Activated CD8-positive, alpha-beta memory T cell treated with anti-CD3 and anti-CD28 coated beads, Interleukin-2, amount 50 U/mL, for 24 hours (primary cell): ENCODE measurements around the gene SCGB1D1.
"Not testable (repeated sequence)": the region's sequence is repeated elsewhere in the genome, so short reads cannot be mapped to it uniquely, and the experiment has no call there.

Source experiments
- DNase-seq: peaks from one replicate; pipeline ENCODE4 v3.0.0-alpha.2; 2020; ENCODE audit errors: extremely low read depth

The SCGB1D1 gene

DNA sequence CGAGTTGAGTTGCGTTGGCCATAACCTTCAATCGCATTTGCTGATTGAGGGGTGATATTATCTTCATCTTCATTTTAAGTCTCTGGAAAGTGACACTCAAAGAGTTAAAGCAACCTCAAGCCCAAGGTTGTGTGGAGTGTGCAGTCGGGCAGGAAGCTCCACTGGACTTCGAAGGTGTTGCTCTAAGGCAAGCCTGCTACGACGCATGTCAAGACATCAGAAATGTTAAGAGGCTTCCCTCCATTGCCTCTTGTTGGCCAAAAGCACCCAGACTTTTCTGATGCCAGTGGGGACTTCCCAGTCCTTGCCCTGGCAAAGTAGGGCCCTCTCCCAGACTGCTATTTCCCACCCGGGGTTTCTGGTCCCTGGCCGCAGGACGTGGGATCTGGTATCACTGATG, 23.6 kb upstream of the SCGB1D1 start:
- no peak for DNase-seq

DNA sequence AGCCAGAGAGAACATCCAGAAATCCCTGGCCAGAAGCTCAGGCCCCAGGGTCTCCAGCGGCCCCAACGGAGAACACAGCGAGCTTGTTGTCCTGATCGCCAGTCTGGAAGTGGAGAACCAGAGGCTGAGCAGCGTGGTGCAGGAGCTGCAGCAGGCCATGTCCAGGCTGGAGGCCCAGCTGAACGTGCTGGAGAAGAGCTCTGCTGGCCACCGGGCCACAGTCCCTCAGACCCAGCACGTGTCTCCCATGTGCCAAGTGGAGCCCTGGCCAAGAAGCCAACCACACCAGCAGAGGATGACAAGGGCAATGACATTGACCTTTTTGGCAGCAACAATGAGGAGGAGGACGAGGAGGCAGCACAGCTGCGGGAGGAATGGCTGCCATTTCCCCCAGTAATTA, 20.6 kb upstream of the SCGB1D1 start:
- no peak for DNase-seq

DNA sequence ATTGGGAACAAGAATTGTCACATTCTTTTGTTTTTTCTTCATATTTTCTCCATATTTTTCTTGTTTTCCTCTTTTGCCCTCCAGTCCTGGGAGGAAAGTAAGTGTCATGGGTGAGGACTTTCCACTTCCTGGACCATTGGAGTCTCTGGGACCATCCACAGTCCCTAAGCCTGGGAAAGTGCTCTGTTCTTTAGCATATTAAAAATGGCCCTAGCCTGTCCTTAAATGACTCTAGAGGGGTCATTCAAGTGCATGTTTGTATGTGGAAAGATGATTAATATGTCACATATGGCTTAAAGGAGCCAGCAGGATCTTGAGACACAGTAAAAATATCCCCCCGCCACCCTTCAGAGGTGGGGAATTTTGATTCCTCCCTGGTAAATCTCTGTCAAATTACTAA, 20.1 kb upstream of the SCGB1D1 start:
- DNase-seq: no peak

DNA sequence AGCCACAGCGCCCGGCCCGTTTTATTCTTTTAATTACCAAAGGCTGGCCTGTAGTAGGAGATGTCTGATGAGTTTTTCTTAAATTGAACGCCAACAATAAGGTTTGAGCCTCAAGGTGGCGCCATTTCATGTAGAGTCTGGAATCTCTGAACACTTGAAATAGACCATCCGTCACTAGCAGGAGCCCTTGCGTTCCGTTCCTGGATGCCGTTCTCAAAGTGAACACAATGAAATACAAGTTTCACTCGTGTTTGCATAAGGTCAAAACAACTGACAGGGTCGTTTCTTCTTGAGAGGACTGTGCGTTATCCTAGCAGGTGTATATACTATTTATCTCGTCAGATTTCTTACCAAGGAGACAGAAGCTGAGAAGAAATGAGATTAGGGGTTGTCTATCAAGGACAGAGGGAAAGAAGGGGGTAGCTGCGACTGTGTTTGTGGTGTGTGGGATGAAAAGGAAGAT, 18.7 kb upstream of the SCGB1D1 start:
- DNase-seq: peak; percentile 44

DNA sequence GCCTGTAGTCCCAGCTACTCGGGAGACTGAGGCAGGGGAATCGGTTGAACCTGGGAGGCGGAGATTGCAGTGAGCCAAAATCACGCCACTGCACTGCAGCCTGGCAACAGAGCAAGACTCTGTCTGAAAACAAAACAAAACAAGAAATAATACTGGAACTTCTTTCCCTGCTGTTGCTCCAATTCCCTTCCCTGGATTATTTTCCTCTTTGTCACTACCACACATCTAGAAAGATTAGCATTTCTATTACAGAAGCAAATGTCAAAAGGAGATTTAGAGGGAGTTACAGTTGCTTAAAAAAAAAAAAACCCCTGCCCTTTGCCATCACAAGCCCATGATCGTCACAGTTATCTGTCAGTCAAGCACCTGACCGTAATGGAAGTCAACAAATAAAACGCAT, 17.7 kb upstream of the SCGB1D1 start:
- no peak for DNase-seq

DNA sequence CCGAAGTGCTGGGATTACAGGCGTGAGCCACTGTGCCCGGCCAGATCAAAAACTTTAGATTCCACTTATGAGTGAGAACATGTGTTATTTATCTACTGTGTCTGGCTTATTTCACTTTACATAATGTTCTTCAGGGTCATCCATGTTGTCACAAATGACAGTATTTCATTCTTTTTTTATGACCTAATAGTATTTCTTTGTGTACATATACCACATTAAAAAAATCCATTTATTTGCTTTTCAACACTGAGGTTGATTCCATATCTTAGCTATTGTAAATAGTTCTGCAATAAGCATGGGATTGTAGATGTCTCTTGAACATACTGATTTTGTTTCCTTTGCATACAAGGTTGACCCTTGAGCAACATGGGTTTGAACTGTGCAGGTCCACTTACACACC, 13.2 kb upstream of the SCGB1D1 start:
- no peak for DNase-seq

DNA sequence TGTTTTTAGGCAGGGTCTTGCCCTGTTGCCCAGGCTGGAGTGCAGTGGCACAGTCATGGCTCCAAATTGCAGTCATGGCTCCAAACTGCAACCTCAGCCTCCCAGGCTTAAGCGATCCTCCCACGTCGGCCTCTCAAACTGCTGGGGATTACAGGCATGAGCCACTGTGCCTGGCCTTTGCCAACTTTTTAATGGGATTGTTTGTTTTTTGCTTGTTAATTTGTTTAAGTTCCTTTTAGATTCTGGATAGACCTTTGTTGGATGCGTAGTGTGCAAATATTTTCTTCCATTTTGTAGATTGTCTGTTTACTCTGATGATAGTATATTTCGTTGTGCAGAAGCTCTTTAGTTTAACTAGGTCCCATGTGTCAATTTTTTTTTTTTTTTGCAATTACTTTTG, 10.0 kb upstream of the SCGB1D1 start:
- no peak for DNase-seq

DNA sequence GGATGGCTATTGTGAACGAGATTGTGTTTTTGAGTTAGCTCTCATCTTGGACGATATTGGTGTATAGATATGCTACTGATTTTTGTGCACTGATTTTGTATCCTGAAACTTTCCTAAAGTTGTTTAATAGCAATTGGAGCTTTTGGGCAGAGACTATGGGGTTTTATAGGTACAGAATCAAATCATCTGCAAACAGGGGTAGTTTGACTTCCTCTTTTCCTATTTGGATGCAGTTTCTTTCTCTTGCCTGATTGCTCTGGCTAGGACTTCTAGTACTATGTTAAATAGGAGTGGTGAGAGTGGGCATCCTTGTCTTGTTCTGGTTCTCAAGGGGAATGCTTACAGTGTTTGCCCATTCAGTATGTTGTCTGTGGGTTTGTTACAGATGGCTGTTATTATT, 8.9 kb upstream of the SCGB1D1 start:
- DNase-seq: no peak

DNA sequence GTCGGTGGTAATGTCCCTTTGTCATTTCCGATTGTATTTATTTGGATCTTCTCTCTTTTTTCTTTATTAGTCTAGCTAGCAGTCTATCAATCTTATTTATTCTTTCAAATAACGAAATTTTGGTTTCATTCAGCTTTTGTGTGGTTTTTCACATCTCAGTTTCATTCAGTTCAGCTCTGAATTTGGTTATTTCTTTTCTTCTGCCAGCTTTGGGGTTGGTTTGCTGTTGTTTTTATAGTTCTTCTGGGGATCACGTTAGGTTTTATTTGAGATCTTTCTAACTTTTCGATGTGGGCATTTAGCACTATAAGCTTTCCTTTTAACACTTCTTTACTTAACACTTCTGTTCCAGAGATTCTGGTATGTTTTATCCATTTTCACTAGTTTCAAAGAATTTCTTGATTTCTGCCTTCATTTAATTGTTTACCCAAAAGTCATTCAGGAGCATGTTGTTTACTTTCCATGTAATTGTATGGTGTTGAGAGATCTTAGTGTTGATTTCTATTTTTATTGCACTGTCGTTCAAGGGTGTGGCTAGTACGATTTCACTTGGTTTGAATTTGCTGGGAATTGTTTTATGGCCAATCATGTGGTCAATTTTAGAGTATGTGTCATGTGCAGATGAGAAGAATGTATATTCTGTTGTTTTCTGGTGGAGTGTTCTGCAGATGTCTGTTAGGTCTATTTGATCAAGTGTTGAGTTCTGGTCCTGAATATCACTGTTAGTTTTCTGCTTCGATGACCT, 7.7 kb upstream of the SCGB1D1 start:
- DNase-seq: no peak

DNA sequence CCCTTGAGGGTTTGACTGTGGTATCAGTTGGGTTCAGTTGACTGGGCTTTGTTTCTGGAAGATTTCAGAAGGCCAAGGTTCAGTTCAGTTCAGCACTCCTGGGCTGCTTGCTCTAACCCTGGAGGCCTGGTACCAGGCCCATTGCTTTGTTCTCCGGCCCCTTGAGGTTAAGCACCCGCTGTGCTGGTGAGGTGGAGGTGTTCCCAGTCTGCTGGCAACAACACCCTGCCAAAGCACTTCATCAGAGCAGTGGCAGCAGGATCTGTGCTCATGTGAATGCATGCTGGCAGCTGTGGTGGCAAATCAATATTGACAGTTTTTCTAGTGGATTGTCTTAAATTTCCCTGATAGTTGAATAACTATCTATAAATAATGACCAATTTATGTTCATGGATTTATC, 3.8 kb upstream of the SCGB1D1 start:
- no peak for DNase-seq

DNA sequence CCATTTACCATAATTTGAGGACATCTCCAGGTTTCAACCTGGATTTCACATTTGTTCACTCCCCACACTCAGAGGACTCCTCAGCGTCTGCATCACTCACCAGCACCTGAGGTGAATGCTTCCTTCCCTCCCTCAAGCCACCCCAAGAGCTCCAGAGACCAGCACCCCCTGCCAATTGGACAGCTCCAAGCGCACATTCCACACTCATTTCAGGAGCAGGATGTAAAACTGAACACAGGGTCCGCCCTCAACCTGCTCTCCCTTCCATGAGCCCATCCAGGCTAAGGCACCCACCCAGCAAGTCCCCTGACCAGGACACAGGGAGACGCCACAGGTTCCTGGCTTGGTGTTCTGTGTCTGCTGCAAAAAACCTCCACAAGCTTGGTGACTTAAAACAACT, 3.9 kb downstream of the SCGB1D1 start:
- no peak for DNase-seq

DNA sequence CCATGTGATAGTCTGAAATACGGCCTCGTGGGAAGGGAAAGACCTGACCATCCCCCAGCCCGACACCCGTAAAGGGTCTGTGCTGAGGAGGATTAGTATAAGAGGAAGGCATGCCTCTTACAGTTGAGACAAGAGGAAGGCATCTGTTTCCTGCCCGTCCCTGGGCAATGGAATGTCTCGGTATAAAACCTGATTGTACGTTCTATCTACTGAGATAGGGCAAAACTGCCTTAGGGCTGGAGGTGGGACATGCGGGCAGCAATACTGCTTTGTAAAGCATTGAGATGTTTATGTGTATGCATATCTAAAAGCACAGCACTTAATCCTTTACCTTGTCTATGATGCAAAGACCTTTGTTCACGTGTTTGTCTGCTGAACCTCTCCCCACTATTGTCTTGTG, 5.0 kb downstream of the SCGB1D1 start:
- not testable (repeated sequence) for DNase-seq

DNA sequence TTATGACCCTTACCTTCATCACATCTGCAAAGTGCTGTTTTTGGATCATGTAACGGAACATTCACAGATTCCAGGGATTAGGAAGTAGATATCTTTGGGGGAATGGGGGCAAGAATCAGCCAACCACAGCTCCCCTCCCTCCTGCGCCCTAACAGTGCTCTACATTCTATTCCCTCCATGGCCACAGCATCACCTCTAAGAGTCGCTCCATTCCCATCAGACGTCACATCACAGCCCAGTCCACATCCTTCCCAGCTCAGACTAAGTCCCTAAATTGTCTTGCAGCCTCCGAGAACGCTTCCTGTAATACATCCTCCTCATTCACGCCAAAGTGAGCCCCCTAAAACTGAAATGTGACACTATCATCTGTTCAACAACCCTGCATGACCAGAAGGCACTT, 5.9 kb downstream of the SCGB1D1 start:
- DNase-seq: no peak

DNA sequence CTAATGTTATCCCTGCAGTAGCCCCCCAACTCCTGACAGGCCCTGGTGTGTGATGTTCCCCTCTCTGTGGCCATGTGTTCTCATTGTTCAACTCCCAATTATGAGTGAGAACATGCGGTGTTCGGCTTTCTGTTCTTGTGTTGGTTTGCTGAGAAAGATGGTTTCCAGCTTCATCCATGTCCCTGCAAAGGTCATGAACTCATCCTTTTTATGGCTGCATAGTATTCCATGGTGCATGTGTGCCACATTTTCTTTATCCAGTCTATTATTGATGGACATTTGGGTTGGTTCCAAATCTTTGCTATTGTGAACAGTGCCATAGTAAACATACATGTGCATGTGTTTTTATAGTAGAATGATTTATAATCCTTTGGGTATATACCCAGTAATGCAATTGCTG, 7.4 kb downstream of the SCGB1D1 start:
- not testable (repeated sequence) for DNase-seq

DNA sequence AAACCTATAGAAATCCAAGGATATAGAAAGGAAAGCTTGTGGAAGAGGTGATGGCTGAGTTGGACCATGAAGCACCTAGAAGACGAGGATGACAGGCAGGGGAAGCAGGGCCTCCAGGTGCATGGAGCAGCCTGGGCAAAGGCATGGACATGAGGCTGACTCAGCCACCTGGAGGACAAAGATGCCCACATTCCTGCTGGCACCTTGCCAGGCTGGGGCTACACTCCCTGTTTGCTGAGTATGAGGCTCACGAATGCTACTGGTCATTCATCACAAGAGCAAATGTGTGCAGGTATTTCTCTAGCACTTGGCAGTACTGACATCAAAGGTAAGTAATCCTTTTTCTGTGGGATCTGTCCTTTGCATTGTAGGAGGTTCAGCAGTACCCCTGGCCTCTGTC, 11.4 kb downstream of the SCGB1D1 start:
- no peak for DNase-seq

DNA sequence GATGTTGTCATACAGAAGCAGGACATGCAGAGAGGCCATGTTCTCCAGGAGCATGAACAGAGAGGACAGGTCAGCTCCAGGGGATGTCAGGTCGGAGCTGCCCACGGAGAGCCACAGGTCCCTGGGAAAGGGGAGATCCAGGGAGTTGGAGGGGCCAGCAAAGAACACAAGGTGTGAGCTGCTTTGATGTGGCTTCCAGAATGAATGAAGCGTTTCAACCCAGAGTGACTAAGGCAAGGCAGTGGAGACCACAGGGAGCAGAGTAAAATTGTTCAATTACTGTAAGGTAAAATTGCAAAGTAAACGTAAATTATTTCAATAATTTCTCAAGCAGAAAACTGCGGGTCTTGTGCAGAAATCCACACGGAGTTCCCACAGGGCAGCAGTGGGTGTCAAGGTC, 12.9 kb downstream of the SCGB1D1 start:
- no peak for DNase-seq

DNA sequence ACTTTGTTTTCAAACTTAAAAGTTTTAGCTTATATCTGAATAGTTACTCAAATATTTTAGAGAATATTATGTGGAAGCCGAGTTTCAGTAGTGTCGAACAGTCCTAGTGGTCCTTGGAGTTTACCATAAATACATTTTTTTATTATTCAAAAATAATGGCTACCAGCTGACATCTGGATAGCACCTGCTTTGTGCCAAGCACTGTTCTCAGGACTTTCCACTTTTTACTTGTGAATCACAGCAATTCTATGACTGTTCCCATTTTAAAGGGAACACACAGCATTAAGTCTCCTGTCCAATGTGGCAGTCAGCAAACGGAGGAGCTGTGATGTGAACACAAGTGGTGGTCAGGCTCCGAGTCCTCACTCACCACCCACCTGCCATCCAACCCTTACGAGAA, 14.4 kb downstream of the SCGB1D1 start:
- DNase-seq: no peak

DNA sequence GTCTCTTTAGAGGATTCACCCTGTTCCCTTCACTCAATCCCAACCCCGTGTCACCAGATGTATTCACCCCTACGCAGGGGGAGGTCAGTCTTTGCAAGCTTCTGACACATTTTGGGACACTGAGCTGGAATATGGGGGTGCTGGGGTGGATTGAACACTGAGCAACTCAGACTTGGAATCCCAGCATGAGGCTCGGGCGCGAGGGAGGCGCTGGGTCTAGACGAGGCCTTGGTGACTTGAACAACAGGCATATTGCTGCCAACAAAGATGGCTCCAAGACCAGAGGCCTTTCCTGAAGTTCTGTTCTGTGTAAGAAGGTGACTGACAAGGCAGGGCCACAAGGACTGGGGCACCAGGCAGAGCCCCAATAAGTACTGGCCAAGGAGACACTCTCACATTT, 15.4 kb downstream of the SCGB1D1 start:
- no peak for DNase-seq

DNA sequence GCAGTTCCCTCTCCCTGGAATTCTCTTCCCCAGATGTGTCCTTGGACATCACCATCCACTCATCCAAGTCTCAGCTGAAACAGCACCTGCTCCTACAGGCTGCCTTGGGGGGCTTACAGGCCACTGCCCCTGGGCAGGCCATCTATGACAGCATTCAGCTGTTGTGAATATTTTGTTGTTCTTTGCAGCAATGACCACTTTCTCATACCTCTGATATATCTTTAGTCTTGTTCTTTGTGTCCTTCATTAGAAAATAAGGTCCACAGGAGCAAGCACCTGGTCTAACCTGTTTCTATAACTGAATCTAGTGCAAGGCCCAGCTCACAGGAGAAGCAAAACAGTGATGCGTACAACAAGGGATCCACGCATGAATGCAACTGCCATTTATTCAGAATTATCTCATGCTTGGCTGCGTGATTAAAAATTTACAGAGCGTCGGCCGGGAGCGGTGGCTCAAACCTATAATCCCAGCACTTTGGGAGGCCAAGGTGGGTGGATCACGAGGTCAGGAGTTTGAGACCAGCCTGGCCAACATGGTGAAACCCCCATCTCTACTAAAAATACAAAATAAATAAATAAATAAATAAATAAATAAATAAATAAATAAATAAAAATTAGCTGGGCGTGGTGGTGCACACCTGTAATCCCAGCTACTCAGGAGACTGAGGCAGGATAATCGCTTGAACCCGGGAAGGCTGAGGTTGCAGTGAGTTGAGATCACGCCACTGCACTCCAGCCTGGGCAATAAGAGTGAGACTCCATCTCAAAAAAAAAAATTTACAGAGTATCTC, 16.5 kb downstream of the SCGB1D1 start:
- not testable (repeated sequence) for DNase-seq

DNA sequence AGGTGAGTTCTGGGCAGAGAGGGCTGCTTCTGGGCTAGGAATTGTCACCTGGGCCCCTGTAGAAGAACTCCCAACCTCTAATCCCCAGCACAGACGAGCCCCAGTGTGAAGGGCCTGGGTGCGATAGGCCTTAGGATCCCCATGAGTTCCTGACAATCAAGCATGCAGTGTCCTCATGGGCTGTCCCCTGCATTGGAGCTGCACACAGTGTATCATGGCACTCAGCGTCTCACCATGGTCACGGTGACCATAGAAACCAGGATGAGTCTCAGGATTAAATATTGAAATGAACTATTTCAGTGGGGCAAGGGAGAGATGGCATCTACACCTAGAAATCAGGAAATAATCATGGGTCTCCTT, 18.7 kb downstream of the SCGB1D1 start:
- DNase-seq: no peak

DNA sequence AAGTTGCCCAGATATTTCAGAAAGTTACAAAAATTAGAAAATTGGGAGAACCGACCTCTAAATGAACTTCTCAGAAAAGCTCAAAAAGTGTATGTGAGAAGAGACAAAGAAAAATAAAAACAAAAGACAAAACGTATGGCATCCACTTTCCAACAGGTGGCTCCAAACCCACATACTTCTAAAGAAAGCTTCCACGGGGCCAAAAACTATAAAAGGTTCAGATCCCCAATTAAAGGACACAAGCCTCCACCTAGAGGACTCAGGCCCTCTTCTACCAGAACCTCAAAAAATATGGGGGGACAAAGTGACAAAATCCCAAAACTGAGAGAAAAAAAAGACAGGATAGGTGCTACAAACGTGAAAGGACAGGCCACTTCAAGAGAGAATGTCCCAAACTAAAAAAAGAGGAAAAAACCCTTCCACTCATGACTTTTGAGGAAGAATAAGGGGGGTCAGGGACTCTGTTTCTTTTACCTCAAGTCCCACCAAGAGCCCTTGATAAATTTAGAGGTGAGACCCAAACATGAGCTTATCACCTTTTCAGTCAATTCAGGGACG, 27.3 kb downstream of the SCGB1D1 start:
- DNase-seq: no peak

DNA sequence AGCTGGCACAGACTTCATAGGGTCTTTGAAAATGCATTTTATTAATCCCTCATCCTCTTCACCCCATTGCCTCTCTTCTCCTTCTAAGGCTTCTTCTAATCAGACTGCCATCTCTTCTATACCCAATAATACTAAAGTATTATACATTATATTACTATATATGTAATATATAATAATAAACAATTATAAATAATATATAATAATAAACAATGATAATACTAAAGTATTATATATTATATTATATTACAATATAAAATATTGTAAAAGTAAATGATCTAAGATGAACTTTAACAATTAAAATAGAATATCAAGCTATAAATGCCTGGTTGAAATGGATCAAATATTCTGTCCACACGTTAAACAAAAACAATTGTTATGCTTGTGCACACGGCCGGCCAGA, 31.5 kb downstream of the SCGB1D1 start:
- DNase-seq: no peak

DNA sequence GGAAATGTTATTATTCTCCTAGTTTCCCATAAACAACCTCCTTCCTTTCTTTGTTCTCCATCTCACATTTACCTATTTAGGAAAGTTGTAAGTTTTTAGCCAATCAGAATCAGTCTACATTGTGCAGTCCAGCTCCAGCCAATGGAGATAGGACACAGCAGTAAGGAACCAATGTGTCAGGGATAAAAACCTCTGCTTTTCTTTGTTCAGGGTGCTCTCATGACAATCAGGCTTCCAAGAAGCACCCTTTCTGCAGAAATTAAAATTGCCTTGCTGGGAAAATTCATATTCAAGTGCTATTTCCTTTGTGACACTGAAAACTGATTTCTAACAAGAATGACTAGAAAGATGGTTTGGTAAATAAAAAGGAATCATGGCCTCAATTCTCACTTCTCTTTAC, 33.1 kb downstream of the SCGB1D1 start:
- DNase-seq: no peak
